ENCODE measurements around the gene SAC3D1.

The SAC3D1 gene

GRCh38 chr11:65066805-65067291 is 25.8 kb downstream of the SAC3D1 start:
- Histone ChIP-seq H3K27ac (replicated peaks; ENCODE audit: low read length) (no peak overlapping the region), H2BK5ac (ENCODE audit: low read length) (no peak overlapping the region), H3K4me3 (ENCODE audit: low read length in 2 of 2) (no peak overlapping the region), H2AK5ac (ENCODE audit: low read depth, low read length) (no peak overlapping the region), H3K4me1 (ENCODE audit: control insufficient read depth in 2 of 2, insufficient read depth in 1 of 2, low read depth in 1 of 2, low read length in 2 of 2) (peaks cover 9 to 11% of the 10 kb centered on the region in 2 donors), H3K4me2 (ENCODE audit: insufficient read depth, low read length, poor library complexity, severe bottlenecking) (no peak overlapping the region), H3K23ac (ENCODE audit: low read depth, low read length, poor library complexity) (no peak overlapping the region), H3K79me1 (ENCODE audit: low read depth, low read length) (no peaks in the 10 kb centered on the region), H2AFZ (ENCODE audit: low read length) (peak overlapping the region; percentile 83), H2BK12ac (ENCODE audit: low read length) (no peak overlapping the region), H3K9me3 (replicated peaks in 1 of 2; ENCODE audit: control insufficient read depth in 2 of 2, insufficient read depth in 1 of 2, low read depth in 1 of 2, low read length in 2 of 2) (no peaks in the 10 kb centered on the region), H3K4ac (ENCODE audit: low read length) (no peak overlapping the region), H3K9ac (ENCODE audit: low read depth, low read length, poor library complexity) (peak overlapping the region; percentile 80), H2BK120ac (ENCODE audit: low read depth, low read length) (no peak overlapping the region), H3K18ac (ENCODE audit: low read length) (peak overlapping the region; percentile 61), H4K8ac (ENCODE audit: low read depth, low read length) (no peak overlapping the region), H3K14ac (ENCODE audit: low read length) (no peak overlapping the region), H2BK15ac (ENCODE audit: low read length) (peak overlapping the region; percentile 6), H3K36me3 (replicated peaks in 1 of 2; ENCODE audit: control insufficient read depth in 2 of 2, insufficient read depth in 2 of 2, low read length in 2 of 2) (no peaks in the 10 kb centered on the region), H4K91ac (ENCODE audit: low read depth, low read length, poor library complexity) (no peak overlapping the region), H3K27me3 (ENCODE audit: control insufficient read depth in 3 of 3, insufficient read depth in 3 of 3, low read depth in 1 of 3, low read length in 3 of 3) (no peaks in the 10 kb centered on the region)
- no CpG with 5 or more reads among the region's 4 CpGs for WGBS, 2 donors (ENCODE audit: extremely low coverage in 2 of 2, insufficient read length in 2 of 2, insufficient replicate concordance in 1 of 2)
- DNase-seq (ENCODE audit: low spot score) = no peak

DNA sequence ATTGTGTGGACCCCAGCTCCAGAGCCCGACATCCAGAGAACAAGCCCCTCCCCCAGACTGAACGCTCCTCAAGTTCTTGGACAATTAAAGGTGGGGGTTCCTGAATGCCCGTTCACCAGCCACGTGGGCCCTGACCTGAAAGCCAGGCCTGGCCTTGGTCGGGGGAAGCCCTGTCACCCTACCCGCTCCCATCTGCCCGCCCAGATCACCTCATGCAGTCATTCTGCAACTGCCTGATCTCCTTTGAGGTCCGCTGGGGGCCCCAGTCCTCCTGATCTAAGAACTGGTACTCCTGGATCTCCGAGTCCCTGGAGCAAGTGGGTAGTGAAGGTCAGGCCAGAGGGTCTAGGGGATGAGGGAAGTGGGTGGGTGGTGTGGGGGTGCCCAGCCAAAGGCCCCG is 26.4 kb downstream of the SAC3D1 start:
- no peak overlapping the region for H2BK15ac ChIP-seq (ENCODE audit: low read length)
- no peak overlapping the region for H3K23ac ChIP-seq (ENCODE audit: low read depth, low read length, poor library complexity)
- H2AFZ ChIP-seq (ENCODE audit: low read length) = peak overlapping the region; percentile 83
- H3K4me3 ChIP-seq (ENCODE audit: low read length in 2 of 2) = no peak overlapping the region
- no peaks in the 10 kb centered on the region for H3K27me3 ChIP-seq (ENCODE audit: control insufficient read depth in 3 of 3, insufficient read depth in 3 of 3, low read depth in 1 of 3, low read length in 3 of 3)
- no peak overlapping the region for H2BK5ac ChIP-seq (ENCODE audit: low read length)
- no peak overlapping the region for H3K27ac ChIP-seq (replicated peaks; ENCODE audit: low read length)
- no peak overlapping the region for H4K8ac ChIP-seq (ENCODE audit: low read depth, low read length)
- peak overlapping the region; percentile 59 for H2BK12ac ChIP-seq (ENCODE audit: low read length)
- no peak overlapping the region for H2BK120ac ChIP-seq (ENCODE audit: low read depth, low read length)
- no CpG with 5 or more reads among the region's 10 CpGs for WGBS, 2 donors (ENCODE audit: extremely low coverage in 2 of 2, insufficient read length in 2 of 2, insufficient replicate concordance in 1 of 2)
- no peak overlapping the region for H3K4ac ChIP-seq (ENCODE audit: low read length)
- no peak overlapping the region for H4K91ac ChIP-seq (ENCODE audit: low read depth, low read length, poor library complexity)
- DNase-seq (ENCODE audit: low spot score) = no peak
- H3K4me2 ChIP-seq (ENCODE audit: insufficient read depth, low read length, poor library complexity, severe bottlenecking) = no peak overlapping the region
- H3K9me3 ChIP-seq (replicated peaks in 1 of 2; ENCODE audit: control insufficient read depth in 2 of 2, insufficient read depth in 1 of 2, low read depth in 1 of 2, low read length in 2 of 2) = no peaks in the 10 kb centered on the region
- no peak overlapping the region for H3K9ac ChIP-seq (ENCODE audit: low read depth, low read length, poor library complexity)
- H3K79me1 ChIP-seq (ENCODE audit: low read depth, low read length) = no peaks in the 10 kb centered on the region
- H3K18ac ChIP-seq (ENCODE audit: low read length) = peak overlapping the region; percentile 61
- no peak overlapping the region for H3K14ac ChIP-seq (ENCODE audit: low read length)
- H3K4me1 ChIP-seq (ENCODE audit: control insufficient read depth in 2 of 2, insufficient read depth in 1 of 2, low read depth in 1 of 2, low read length in 2 of 2) = peaks cover 9 to 11% of the 10 kb centered on the region in 2 donors
- H2AK5ac ChIP-seq (ENCODE audit: low read depth, low read length) = no peak overlapping the region
- no peaks in the 10 kb centered on the region for H3K36me3 ChIP-seq (replicated peaks in 1 of 2; ENCODE audit: control insufficient read depth in 2 of 2, insufficient read depth in 2 of 2, low read length in 2 of 2)

GRCh38 chr11:65069217-65069616 is 28.2 kb downstream of the SAC3D1 start:
- Histone ChIP-seq H3K36me3 (replicated peaks in 1 of 2; ENCODE audit: control insufficient read depth in 2 of 2, insufficient read depth in 2 of 2, low read length in 2 of 2) (no peaks in the 10 kb centered on the region), H2AK5ac (ENCODE audit: low read depth, low read length) (no peak overlapping the region), H4K91ac (ENCODE audit: low read depth, low read length, poor library complexity) (no peak overlapping the region), H3K4ac (ENCODE audit: low read length) (no peak overlapping the region), H3K18ac (ENCODE audit: low read length) (no peak overlapping the region), H3K4me3 (ENCODE audit: low read length in 2 of 2) (no peak overlapping the region), H3K14ac (ENCODE audit: low read length) (no peak overlapping the region), H3K4me1 (ENCODE audit: control insufficient read depth in 2 of 2, insufficient read depth in 1 of 2, low read depth in 1 of 2, low read length in 2 of 2) (peaks cover 9 to 11% of the 10 kb centered on the region in 2 donors), H2BK15ac (ENCODE audit: low read length) (no peak overlapping the region), H3K27me3 (ENCODE audit: control insufficient read depth in 3 of 3, insufficient read depth in 3 of 3, low read depth in 1 of 3, low read length in 3 of 3) (no peaks in the 10 kb centered on the region), H4K8ac (ENCODE audit: low read depth, low read length) (no peak overlapping the region), H3K9me3 (replicated peaks in 1 of 2; ENCODE audit: control insufficient read depth in 2 of 2, insufficient read depth in 1 of 2, low read depth in 1 of 2, low read length in 2 of 2) (no peaks in the 10 kb centered on the region), H2AFZ (ENCODE audit: low read length) (no peak overlapping the region), H3K4me2 (ENCODE audit: insufficient read depth, low read length, poor library complexity, severe bottlenecking) (no peak overlapping the region), H3K9ac (ENCODE audit: low read depth, low read length, poor library complexity) (no peak overlapping the region), H3K79me1 (ENCODE audit: low read depth, low read length) (no peaks in the 10 kb centered on the region), H2BK12ac (ENCODE audit: low read length) (no peak overlapping the region), H2BK5ac (ENCODE audit: low read length) (no peak overlapping the region), H2BK120ac (ENCODE audit: low read depth, low read length) (no peak overlapping the region), H3K23ac (ENCODE audit: low read depth, low read length, poor library complexity) (no peak overlapping the region), H3K27ac (replicated peaks; ENCODE audit: low read length) (no peak overlapping the region)
- DNase-seq (ENCODE audit: low spot score) = no peak
- WGBS, 2 donors (ENCODE audit: extremely low coverage in 2 of 2, insufficient read length in 2 of 2, insufficient replicate concordance in 1 of 2) = no CpG with 5 or more reads among the region's 9 CpGs

DNA sequence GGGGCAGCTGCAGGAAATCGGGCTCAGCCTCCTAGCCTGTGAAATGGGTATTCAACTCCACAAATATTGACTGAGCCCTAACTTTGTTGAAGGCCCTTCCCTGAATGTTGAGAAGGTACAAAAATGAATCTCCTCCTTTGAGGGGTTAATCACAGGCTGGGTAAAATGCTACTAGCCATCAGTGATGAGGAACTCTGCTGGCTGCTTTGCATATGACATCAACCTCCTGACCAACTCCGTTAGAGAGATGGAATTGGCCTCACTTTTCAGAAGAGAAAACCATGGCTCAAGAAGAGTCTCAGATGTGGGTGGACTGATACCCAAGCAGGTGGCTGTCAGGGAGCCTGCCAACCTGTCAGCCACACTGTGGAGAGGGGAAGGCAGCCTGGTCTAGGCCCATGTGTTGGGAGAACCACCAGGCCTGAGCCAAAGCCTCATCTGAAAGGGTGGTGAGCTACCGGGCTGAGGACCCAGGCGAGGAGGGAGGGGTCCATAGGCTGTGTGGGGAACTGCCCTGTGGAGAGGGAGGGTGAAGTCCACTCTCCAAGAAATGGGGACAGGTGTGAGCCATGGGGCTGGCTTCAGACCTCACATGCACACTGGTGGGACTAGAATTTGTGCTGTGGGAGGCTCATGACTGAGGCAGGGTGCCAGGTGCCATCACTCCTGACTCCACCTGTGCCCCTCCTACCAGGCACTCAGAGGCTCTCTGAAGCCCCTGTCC is 31.1 kb downstream of the SAC3D1 start:
- no peak for DNase-seq (ENCODE audit: low spot score)

More for the DNA sequence above, 31.1 kb downstream of the SAC3D1 start:
- Histone ChIP-seq H2BK15ac (ENCODE audit: low read length) (no peak overlapping the region), H3K4me1 (ENCODE audit: control insufficient read depth in 2 of 2, insufficient read depth in 1 of 2, low read depth in 1 of 2, low read length in 2 of 2) (peaks cover under 1 to 2% of the 10 kb centered on the region in 2 donors), H3K79me1 (ENCODE audit: low read depth, low read length) (no peaks in the 10 kb centered on the region), H3K4me3 (ENCODE audit: low read length in 2 of 2) (no peak overlapping the region), H2BK12ac (ENCODE audit: low read length) (no peak overlapping the region), H2BK5ac (ENCODE audit: low read length) (no peak overlapping the region), H4K8ac (ENCODE audit: low read depth, low read length) (no peak overlapping the region), H3K14ac (ENCODE audit: low read length) (no peak overlapping the region), H3K9me3 (replicated peaks in 1 of 2; ENCODE audit: control insufficient read depth in 2 of 2, insufficient read depth in 1 of 2, low read depth in 1 of 2, low read length in 2 of 2) (no peaks in the 10 kb centered on the region), H2AK5ac (ENCODE audit: low read depth, low read length) (peak overlapping the region; percentile 33), H3K9ac (ENCODE audit: low read depth, low read length, poor library complexity) (no peak overlapping the region), H3K27ac (replicated peaks; ENCODE audit: low read length) (no peak overlapping the region), H3K4me2 (ENCODE audit: insufficient read depth, low read length, poor library complexity, severe bottlenecking) (no peak overlapping the region), H3K36me3 (replicated peaks in 1 of 2; ENCODE audit: control insufficient read depth in 2 of 2, insufficient read depth in 2 of 2, low read length in 2 of 2) (peaks cover 2 to 18% of the 10 kb centered on the region in 2 donors), H3K23ac (ENCODE audit: low read depth, low read length, poor library complexity) (no peak overlapping the region), H4K91ac (ENCODE audit: low read depth, low read length, poor library complexity) (no peak overlapping the region), H2BK120ac (ENCODE audit: low read depth, low read length) (no peak overlapping the region), H3K18ac (ENCODE audit: low read length) (no peak overlapping the region), H3K4ac (ENCODE audit: low read length) (no peak overlapping the region), H2AFZ (ENCODE audit: low read length) (no peak overlapping the region), H3K27me3 (ENCODE audit: control insufficient read depth in 3 of 3, insufficient read depth in 3 of 3, low read depth in 1 of 3, low read length in 3 of 3) (no peaks in the 10 kb centered on the region)
- WGBS, 2 donors (ENCODE audit: extremely low coverage in 2 of 2, insufficient read length in 2 of 2, insufficient replicate concordance in 1 of 2) = no CpG with 5 or more reads among the region's 4 CpGs

All from neuronal stem cell (in vitro differentiated cells).